GM10266 (cell line): ENCODE measurements around the gene WDR54.

Source experiments
- DNase-seq: peaks from one replicate; pipeline ENCODE4 v3.0.0; 2012; ENCODE audit errors: extremely low spot score
- CTCF ChIP-seq: IDR thresholded peaks from 2 replicates; pipeline ENCODE4 v1.5.1; 2012; ENCODE audit warnings: mild to moderate bottlenecking, low read depth; ENCODE audit not compliant: control insufficient read depth, insufficient read depth; ENCODE audit errors: missing control alignments

Gene WDR54

DNA sequence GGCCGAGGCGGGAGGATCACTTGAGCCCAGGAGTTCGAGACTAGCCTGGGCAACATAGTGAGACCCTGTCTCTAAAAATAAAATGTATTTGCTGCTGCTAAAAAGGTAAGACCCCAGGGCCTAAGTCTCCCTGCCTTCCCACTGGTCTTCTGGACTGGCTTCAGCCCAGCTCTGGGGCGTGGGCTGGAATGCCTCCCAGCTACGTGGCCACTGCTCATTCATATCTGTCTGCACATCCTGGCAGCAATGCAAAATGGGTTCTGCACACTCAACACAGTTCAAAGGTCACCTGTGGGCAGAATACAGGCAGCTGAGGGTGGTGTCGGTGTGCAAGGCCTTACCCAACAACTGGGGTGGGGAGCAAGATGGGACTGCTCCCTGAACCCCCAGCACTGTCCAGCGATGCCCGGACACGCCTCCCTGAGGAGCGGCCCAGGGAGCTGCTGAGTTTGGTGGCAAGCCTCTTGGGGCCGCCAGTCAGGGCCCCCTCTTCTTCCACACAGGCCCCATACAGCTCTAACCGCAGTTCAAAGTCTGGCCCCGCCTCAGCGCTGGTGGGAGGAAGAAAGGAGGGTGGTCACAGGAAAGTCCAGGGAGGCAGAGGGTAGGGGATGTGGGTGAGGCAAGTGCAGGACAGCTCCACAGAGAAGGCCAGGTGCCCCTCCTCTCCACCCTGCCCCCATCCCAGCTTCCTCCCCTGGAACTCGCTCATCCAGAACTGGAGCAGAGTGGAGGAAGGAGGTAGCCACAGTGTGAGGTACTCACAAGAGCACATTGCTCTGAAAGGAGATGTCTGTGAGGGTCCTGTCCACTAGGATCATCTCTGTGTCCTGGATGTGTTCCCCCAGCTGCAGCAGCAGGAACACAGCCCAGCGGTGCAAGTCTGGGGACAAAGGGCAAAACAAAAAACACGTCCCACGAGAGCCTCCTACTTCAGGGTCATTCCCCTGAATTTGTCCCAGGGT lies 8.2 kb downstream of the WDR54 start:
- TF ChIP-seq CTCF, result no peak
- DNase-seq, result no peak

- DNase-seq, result no peak
- TF ChIP-seq CTCF, result no peak
These were observed 9.0 kb downstream of the WDR54 start for GRCh38 chr2:74430502-74430901.

GRCh38 chr2:74436111-74436805 lies 14.7 kb downstream of the WDR54 start:
- TF ChIP-seq CTCF, result no peak
- DNase-seq, result no peak

GRCh38 chr2:74436848-74437695 lies 15.5 kb downstream of the WDR54 start:
- DNase-seq, result peak; percentile 68

DNA sequence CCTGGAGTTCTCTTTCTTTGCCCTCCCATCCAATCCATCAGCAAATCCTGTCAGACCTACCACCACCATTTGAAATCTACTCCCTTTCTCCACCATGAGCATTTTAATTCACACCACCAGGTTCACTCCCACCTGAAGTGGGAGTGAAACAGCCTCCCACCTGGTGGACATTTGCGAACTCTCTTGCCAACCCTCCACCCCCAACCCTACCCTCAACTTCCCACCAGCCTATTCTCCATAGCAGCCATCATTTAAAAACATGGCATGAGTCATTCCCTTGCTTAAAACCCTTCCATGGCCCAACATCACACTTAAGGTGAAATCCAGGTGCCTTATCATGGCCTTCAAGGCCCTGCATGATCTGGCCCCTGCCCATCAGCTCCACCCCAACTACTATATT lies 16.7 kb downstream of the WDR54 start:
- DNase-seq, result no peak
- no peak for TF ChIP-seq CTCF

More at GRCh38 chr2:74436848-74437695, 15.5 kb downstream of the WDR54 start:
- no peak for TF ChIP-seq CTCF

DNA sequence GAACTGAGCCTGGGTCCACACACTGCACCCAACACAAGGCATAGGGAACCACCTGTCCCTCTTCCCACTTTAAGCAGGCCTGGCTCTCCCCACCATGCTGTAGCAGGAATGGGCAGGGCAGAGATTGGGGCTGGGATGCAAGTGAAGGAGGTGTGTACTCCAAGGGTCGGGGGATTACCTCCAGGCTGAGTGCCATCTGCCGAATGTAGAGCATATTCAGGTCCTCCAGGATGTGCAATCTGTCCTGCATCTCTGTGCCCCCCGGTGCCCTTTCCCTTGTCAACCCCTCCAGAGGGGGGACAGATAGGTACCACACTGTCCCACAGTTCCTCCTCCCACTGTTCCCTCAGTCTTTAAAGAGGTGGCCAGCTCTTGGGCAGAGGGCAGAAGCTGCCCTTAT lies 17.8 kb downstream of the WDR54 start:
- no peak for TF ChIP-seq CTCF
- DNase-seq, result no peak
